ENCODE data around the gene FEM1A. TPM values are rescaled to one million over a fixed set of nuclear protein-coding genes. Genes with fewer than 3 reads are reported as not detected.

FEM1A gene
- total and polyA plus RNA-seq, 10 of the 15 experiments (the other 5 are each of a cell fraction or from before 2014, with no cell fraction given), result 0.27 to 17.4 (median 3.8) TPM

- Histone ChIP-seq H3K4me3 (no peak overlapping the region), H4K20me1 (ENCODE audit: control insufficient read depth, insufficient read depth) (no peaks in the 10 kb centered on the region), H3K4me1 (ENCODE audit: control insufficient read depth, insufficient read depth, low read length) (peaks cover 28% of the 10 kb centered on the region), H3K9me3 (replicated peaks; ENCODE audit: control insufficient read depth, insufficient read depth, low read length) (no peaks in the 10 kb centered on the region), H2AFZ (ENCODE audit: control insufficient read depth, low read depth, low read length) (no peak overlapping the region), H3K9ac (ENCODE audit: control insufficient read depth, insufficient read depth, low read length) (no peak overlapping the region), H3K36me3 (ENCODE audit: control insufficient read depth in 2 of 2, insufficient read depth in 2 of 2, low read length in 1 of 2) (peaks cover 5 to 15% of the 10 kb centered on the region in 2 experiments; a peak in 3 of 4 replicates), H3K4me2 (ENCODE audit: control insufficient read depth, insufficient read depth) (no peak overlapping the region), H3K79me2 (ENCODE audit: control insufficient read depth, insufficient read depth, low read length) (no peaks in the 10 kb centered on the region), H3K27ac (ENCODE audit: control insufficient read depth, insufficient read depth) (no peak overlapping the region), H3K27me3 (replicated peaks in 1 of 2; ENCODE audit: control insufficient read depth in 2 of 2, insufficient read depth in 2 of 2, low read length in 1 of 2) (no peaks in the 10 kb centered on the region)
- no peak for ATAC-seq
- DNase-seq (ENCODE audit: low read depth, low spot score), result no peak
- 98% methylated on average over 17 of the region's 17 CpGs for WGBS (ENCODE audit: insufficient coverage, insufficient replicate concordance, low lambda C conversion rate, missing lambda C conversion rate)
- intact Hi-C loops (cut with micrococcal nuclease; ENCODE audit: unreplicated experiment), result no loop called here
- CTCF ChIA-PET, result interaction anchor here (1.9 to 4.6 kb wide), 3 partner anchors 10 to 29 kb away, joined by 9 to 30 read pairs (median 17); no protein-coding TSS in a partner anchor
- no peak for TF ChIP-seq HCFC1 (IDR thresholded peaks at IDR 0.05; ENCODE audit: low read length)
- TF ChIP-seq HDGF (IDR thresholded peaks at IDR 0.05), result no peak
- no peak for TF ChIP-seq CREM (IDR thresholded peaks at IDR 0.05; ENCODE audit: low read depth)
- TF ChIP-seq POLR2AphosphoS5 (IDR thresholded peaks at IDR 0.05; ENCODE audit: low read length), result no peak
- no peak for TF ChIP-seq NRF1 (conservative IDR thresholded peaks at IDR 0.05; ENCODE audit: low read depth, low read length)
- no peak for TF ChIP-seq IRF4 (IDR thresholded peaks at IDR 0.05; ENCODE audit: low read depth, low read length)
- no peak for TF ChIP-seq RELA (IDR thresholded peaks at IDR 0.05; ENCODE audit: borderline replicate concordance, partially characterized antibody)
- TF ChIP-seq EP300 (IDR thresholded peaks at IDR 0.05; ENCODE audit: borderline replicate concordance in 1 of 2, control insufficient read depth in 1 of 2, low read depth in 2 of 2, low read length in 2 of 2), result no peak
- no peak for TF ChIP-seq ZNF24 (IDR thresholded peaks at IDR 0.05)
- TF ChIP-seq GABPA (IDR thresholded peaks at IDR 0.05; ENCODE audit: low read depth), result no peak
- TF ChIP-seq MTA2 (IDR thresholded peaks at IDR 0.05; ENCODE audit: low read depth), result no peak
- TF ChIP-seq PML (IDR thresholded peaks at IDR 0.05; ENCODE audit: low read length), result no peak
- no peak for TF ChIP-seq CHD2 (IDR thresholded peaks at IDR 0.05; ENCODE audit: borderline replicate concordance, low read depth, low read length)
- TF ChIP-seq POLR2AphosphoS2 (IDR thresholded peaks at IDR 0.05; ENCODE audit: low read depth, low read length), result no peak
- SMC1A ChIA-PET (ENCODE audit: uncharacterized antibody, unreplicated experiment), result interaction anchor here (2.0 kb wide), 1 partner anchor 26 kb away, joined by 12 read pairs; no protein-coding TSS in a partner anchor
- in situ Hi-C loops (cut with MboI), result no loop called here
- RAD21 ChIA-PET (ENCODE audit: unreplicated experiment), result interaction anchor here (1.2 to 1.3 kb wide), 2 partner anchors 9 to 30 kb away, joined by 3 read pairs; no protein-coding TSS in a partner anchor
- FAIRE-seq, result no peak
- POLR2A ChIA-PET, result no interaction called here
- BruUV-seq (replicated peaks), result no TSS peak
These were observed 47.7 kb downstream of the FEM1A start for GRCh38 chr19:4839192-4839591.

Measured in GM12878 (cell line).